ENCODE results near the gene QSER1. TPM values are rescaled to one million over a fixed set of nuclear protein-coding genes. Genes with fewer than 3 reads are reported as not detected.
A peak's percentile ranks its signal among the peaks of the same experiment; 100 is the strongest.

The QSER1 gene
- total and polyA plus RNA-seq, 9 of the 15 experiments (the other 6 are each of a cell fraction or from before 2014, with no cell fraction given) = 5.8 to 33.6 (median 22.3) TPM

DNA sequence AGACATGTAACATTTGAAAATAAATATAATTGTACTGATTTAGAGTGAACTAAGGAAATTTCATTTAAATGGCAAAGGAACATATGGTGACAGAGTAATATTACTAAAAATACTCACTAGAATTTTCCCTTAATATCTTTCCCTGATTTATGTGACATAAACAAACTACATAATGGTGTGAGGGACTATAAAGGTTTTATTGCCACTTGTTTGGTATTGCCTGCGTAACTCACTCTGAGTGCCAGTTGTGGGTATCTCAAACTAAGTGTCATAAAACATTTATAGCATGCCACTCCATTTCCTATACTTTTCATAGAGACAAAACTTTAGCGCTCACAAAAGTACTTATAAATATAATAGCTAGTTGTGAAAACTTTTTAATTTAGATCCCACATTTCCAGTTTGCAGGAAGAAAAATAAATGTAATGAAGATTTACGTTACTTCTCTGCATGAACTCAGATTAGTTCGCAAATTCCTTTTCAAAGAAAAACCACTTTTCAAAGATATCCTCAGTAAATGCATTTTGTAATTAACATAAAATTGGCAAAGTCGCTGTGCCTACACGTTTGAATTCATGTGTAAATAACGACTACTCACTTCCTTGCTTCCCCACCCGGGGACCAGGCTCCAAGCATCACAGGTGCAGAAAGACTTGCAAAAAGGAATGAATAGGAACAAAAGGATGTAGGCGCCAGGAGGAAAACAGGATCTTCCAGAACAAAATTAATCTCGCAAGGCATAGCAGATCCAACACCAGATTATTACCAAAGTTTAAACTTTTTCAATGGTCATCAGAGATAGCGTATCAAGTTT lies 1.6 kb upstream of the QSER1 start:
- H3K4me2 ChIP-seq (ENCODE audit: insufficient read depth, low read length) = peak overlapping the region; percentile 79
- no peaks in the 10 kb centered on the region for H3K9me1 ChIP-seq (ENCODE audit: control insufficient read depth, insufficient read depth, low read length)
- 59% methylated on average over 11 of the region's 11 CpGs for WGBS (ENCODE audit: insufficient coverage, low coverage, missing lambda C conversion rate)
- in situ Hi-C loops (cut with MboI) = no loop called here
- H3K27ac ChIP-seq (ENCODE audit: extremely low read depth, low read depth, low read length) = peak overlapping the region; percentile 97; the same call in 1 of the 3 replicates
- no peak for TF ChIP-seq XRCC5 (IDR thresholded peaks at IDR 0.05; ENCODE audit: low read depth, low read length)
- no peak for TF ChIP-seq HDAC3 (IDR thresholded peaks at IDR 0.05; ENCODE audit: borderline replicate concordance, partially characterized antibody)
- TF ChIP-seq, protein P1, sequence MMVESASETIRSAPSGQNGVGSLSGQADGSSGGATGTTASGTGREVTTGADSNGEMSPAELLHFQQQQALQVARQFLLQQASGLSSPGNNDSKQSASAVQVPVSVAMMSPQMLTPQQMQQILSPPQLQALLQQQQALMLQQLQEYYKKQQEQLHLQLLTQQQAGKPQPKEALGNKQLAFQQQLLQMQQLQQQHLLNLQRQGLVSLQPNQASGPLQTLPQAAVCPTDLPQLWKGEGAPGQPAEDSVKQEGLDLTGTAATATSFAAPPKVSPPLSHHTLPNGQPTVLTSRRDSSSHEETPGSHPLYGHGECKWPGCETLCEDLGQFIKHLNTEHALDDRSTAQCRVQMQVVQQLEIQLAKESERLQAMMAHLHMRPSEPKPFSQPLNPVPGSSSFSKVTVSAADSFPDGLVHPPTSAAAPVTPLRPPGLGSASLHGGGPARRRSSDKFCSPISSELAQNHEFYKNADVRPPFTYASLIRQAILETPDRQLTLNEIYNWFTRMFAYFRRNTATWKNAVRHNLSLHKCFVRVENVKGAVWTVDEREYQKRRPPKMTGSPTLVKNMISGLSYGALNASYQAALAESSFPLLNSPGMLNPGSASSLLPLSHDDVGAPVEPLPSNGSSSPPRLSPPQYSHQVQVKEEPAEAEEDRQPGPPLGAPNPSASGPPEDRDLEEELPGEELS (CRISPR knock-in tag; IDR thresholded peaks at IDR 0.05; ENCODE audit: borderline replicate concordance) = no peak
- TF ChIP-seq SP1 (CRISPR knock-in tag; IDR thresholded peaks at IDR 0.05) = no peak
- TF ChIP-seq, protein P2, sequence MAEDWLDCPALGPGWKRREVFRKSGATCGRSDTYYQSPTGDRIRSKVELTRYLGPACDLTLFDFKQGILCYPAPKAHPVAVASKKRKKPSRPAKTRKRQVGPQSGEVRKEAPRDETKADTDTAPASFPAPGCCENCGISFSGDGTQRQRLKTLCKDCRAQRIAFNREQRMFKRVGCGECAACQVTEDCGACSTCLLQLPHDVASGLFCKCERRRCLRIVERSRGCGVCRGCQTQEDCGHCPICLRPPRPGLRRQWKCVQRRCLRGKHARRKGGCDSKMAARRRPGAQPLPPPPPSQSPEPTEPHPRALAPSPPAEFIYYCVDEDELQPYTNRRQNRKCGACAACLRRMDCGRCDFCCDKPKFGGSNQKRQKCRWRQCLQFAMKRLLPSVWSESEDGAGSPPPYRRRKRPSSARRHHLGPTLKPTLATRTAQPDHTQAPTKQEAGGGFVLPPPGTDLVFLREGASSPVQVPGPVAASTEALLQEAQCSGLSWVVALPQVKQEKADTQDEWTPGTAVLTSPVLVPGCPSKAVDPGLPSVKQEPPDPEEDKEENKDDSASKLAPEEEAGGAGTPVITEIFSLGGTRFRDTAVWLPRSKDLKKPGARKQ (CRISPR knock-in tag; IDR thresholded peaks at IDR 0.05) = peak; percentile 39; the same call in 1 of the 2 replicates
- H3K36me3 ChIP-seq (ENCODE audit: control insufficient read depth, insufficient read depth, low read length) = peaks cover 9% of the 10 kb centered on the region; the same call in 2 of the 3 replicates
- peak overlapping the region in 1 of 2 experiments; percentile 93; a peak in 2 of 4 replicates for H3K9ac ChIP-seq (ENCODE audit: insufficient read depth in 1 of 2, low read depth in 2 of 2, low read length in 2 of 2)
- ChIA-PET CTCF (ENCODE audit: low intra/inter-chr PET ratio) (no interaction called here), POLR2A (interaction anchor here (0.7 to 1.4 kb wide), 2 partner anchors 10 to 11 kb away, joined by 4 read pairs; no protein-coding TSS in a partner anchor)
- H3K27me3 ChIP-seq (ENCODE audit: control insufficient read depth in 2 of 2, insufficient read depth in 2 of 2, low read length in 2 of 2) = no peaks in the 10 kb centered on the region
- DNase-seq (ENCODE audit: extremely low read depth in 1 of 4, low spot score in 3 of 4) (peak in 1 of 4 experiments; percentile 12), FAIRE-seq (no peak), ATAC-seq (no peak)
- BruUV-seq (replicated peaks) = no TSS peak
- H4K20me1 ChIP-seq (replicated peaks; ENCODE audit: control insufficient read depth, insufficient read depth, low read length) = no peaks in the 10 kb centered on the region
- intact Hi-C loops (cut with micrococcal nuclease) = no loop called here
- H3K4me1 ChIP-seq (replicated peaks in 1 of 2; ENCODE audit: control insufficient read depth in 2 of 2, insufficient read depth in 2 of 2, low read length in 2 of 2) = peaks cover 9 to 18% of the 10 kb centered on the region in 2 experiments; a peak in 3 of 5 replicates
- H3K9me3 ChIP-seq (replicated peaks; ENCODE audit: control insufficient read depth, insufficient read depth, low read depth, low read length) = no peaks in the 10 kb centered on the region
- peak overlapping the region; percentile 97; the same call in 1 of the 2 replicates for H3K4me3 ChIP-seq
- peak overlapping the region; percentile 91 for H2AFZ ChIP-seq (ENCODE audit: low read depth, low read length)
- H3K79me2 ChIP-seq (ENCODE audit: control insufficient read depth, insufficient read depth, low read length) = peaks cover 42% of the 10 kb centered on the region
